NOMO-1 treated with DMSO at 0.1 percent for 48 hours (cell line): ENCODE measurements around the gene HDAC3.

Experiments used
- DNase-seq: peaks from one replicate; lab custom pipeline; 2025; ENCODE audit not compliant: unreplicated experiment; lab: John Stamatoyannopoulos, UW

The HDAC3 gene

DNA sequence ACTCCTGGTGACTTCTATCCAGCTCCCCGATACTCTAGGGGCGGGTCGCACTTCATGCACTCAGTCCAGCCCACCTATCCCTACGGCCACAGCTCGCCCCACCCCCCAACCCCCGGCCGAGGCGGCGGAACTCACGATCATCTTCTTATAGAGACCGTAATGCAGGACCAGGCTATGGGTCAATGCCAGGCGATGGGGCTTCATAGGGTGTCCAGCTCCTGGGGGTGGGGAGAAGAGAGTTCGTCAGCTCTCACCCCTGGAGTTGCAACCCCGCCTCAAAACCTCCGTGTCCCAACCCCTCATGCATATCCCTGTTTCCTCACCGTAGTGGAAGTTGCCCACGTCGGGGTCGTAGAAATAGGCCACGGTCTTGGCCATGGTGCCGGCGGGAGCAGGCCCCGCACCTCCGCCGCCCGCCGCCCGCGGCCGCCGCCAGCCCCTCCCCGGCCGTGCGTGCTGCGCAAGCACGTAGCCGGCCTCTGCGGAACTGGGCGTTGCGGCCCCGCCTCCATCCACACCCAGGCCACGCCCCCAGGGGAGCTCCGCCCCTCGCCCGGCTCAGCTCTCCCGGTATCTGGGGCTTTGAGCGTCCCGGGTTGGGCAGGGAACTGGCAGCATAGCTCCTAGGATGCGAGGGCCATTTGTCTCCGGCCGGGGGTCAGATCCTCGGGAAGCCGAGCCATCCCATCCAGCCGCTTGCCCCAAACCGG is at the start of gene HDAC3, which contains the start of gene RELL2:
Gene HDAC3 (minus strand): TSS at position 437 of the 710 bp plus-strand sequence. CDS start 59 bp downstream, at position 378.
Gene RELL2 (plus strand): TSS at position 585 of the 710 bp plus-strand sequence. CDS start 1,229 bp downstream, outside the sequence.
- DNase-seq, result peak; percentile 81

GRCh38 chr5:141685591-141685990 is 48.9 kb upstream of the HDAC3 start:
- DNase-seq, result no peak

DNA sequence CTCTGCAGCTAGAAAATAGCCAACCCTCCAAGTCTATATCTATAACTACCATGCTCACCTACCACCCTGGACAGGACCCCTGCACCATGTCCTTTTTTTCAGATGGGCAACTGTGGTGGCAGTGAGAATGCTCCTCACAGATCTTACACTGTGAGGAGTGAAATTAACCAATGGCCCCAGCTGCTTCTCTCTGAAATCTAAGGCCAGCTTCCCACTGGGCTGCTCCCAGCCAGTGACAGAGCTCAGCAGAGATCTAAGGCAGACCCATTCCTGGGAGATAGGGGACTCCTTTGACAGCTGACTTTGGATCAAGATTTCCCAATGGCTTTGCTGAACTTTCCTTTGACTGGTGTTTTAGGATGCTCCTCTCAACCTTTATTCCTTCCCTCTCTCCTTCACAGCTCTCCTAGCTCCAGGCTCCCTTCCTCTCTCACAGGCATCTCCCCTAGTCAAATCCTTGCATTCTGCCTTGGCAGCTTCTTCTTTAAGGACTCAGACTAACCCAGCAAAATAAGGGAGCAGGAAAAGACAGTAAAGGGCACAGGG is 47.0 kb upstream of the HDAC3 start:
- DNase-seq, result no peak

DNA sequence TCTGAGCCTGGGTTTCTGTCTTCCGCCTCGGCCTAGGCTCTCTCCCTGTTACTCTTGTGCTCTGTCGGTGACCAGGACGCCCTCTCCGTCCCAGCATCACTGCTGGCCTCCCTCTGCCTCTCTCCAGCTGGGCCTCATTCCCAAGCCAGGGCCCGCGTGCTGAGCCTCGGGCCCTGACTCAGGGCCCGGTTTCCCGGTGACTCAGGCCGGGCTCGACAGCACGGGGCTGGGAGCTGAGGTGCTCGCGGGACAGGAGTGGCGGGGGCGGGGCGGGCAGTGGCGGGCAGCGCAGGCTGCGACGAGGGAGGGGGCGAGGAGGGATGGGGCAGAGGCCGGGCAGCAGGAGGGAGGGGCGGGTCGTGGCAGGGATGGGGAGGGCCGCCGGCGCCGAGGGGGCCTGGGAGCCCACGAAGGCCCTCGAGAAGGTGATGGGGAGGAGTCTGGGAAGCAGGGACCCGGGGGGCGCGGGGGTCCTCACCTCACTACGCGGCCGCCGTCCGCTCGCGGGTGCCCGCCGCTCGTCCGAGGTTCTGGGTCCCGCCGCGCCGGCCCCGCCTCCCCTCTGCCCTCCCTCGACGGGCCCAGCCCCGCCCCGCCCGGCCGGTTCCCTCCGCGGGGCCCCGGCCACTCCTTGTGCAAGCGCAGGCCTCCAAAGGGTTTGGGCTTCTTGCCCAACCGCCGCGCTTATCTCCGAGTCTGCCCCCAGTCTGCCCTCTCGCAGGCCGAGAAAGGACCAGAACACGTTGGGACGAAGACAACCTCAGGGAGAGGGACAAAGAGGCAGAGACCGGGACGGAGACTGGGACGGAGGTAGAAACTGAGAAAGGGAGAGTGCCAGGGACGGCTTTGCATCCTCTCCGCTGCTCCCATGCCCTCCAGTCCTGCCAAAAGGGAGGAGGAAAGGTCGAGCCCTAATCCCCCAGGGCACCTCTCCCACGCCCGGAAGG is 45.3 kb upstream of the HDAC3 start, which contains the start of gene ARAP3:
Gene ARAP3 (minus strand): TSS at position 536 of the 947 bp plus-strand sequence. CDS start 1,744 bp downstream, outside the sequence.
- peak; percentile 83 for DNase-seq

GRCh38 chr5:141681295-141681694 is 44.6 kb upstream of the HDAC3 start:
- no peak for DNase-seq

GRCh38 chr5:141680751-141681201 is 44.1 kb upstream of the HDAC3 start:
- DNase-seq, result no peak

GRCh38 chr5:141680178-141680577 is 43.5 kb upstream of the HDAC3 start:
- no peak for DNase-seq

DNA sequence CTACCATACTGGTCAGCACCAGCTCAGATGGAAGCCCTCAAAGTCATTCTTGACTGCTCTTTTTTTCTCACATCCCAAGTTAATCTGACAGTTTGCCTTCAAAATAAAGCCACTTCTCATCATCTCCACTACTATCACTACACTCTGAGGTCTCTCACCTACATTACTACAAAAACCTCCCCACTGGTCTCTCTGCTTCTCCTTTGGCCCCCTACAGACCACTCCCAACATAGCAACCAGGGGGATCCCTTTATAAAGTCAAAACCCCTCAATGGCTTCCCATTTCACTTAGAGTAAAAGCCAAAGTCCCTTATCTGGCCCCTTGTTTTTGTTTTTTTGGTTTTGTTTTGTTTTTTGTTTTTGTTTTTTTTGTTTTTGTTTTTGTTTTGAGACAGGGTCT is 40.8 kb upstream of the HDAC3 start:
- no peak for DNase-seq

DNA sequence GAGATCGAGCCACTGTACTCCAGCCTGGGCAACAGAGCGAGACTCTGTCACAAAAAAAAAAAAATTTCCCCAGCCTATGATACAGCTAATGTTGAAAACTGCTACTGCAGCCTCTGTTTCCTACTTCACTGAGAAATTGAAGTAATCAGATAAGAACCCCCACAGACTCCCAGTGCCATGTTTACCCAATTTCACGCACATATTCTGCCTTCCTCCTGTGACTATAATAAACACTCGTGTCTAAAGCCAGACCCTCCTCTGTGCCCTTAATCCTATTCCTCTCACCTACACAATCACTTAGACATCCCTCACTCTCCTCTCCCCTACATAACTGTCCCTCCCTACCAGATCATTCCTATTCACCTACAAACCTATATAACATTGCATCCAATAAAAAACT is 39.0 kb upstream of the HDAC3 start:
- no peak for DNase-seq

DNA sequence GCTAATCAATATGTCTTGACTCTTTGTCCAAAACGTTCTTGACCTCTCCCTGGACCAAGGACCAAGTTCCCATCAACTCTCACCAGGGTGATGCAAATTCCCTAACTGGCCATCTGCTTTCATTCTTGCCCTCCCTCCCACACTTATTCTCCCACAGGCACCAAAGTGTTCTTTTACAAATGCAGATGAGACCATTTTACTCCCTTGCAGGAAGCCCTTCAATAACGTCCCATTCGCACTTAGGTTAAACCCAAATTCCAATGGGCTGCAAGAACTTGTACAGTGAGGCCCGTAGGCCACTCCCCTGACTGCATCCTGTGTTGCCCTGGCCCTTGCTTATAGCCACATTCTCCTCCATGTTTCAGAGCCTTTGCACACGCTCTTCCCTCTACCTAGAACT is 38.1 kb upstream of the HDAC3 start:
- no peak for DNase-seq

GRCh38 chr5:141672841-141673813 is 36.5 kb upstream of the HDAC3 start:
- DNase-seq, result no peak

DNA sequence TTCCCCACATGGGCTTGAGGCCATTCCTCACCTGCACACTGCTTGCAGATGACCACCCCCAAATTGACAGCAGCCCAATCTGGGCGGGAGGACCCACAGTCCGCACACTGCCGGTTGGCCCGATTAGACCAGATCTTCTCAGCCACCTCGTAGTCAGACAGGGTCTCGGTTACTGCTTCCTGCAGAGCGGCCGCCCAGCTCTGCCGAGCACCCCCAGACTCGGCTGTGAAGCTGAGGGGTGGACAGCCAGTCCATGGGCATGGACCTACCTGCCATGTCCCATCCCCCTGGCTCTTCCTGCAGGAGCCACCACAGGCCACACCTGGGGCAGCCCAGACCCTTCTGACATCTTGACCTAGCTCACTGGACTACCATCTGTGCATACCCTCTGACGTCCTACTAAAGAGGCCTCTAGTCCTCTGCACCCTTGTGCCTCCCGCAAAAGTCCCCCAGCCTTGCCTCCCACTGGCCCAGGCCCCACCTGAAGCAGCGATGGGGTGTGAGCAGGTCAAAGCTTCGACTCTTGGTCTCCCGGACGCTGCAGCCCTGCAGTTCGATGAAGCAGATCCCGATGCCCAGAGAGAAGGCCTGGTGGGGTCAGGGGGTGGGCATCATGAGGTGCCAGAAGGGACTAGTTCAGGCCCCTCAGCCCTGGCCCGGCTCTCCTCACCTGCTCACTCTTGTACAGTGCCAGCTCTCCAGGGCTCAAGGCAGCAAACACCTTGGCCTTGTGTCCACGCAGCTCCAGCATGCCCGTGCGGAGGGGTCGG is 35.6 kb upstream of the HDAC3 start:
- DNase-seq, result no peak

DNA sequence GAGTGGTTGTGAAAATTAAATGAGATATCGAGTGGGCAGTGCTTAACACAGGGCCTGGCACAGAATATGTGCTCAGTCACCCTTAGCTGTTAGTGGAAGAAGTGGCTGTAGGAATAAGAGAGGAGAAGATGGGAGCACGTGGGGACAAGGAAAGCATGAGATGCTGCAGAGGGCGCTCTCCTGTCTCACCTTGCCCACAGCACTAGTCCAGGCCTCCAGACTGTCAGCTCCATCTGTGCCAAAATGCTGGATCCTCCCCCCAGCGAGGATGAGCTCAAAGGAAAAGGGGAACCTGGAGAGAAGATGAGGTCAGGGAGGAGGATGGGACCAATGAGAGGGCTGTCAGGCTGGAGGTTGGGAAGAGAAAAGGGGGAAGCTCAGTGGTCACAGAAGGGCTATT is 32.9 kb upstream of the HDAC3 start:
- DNase-seq, result no peak

DNA sequence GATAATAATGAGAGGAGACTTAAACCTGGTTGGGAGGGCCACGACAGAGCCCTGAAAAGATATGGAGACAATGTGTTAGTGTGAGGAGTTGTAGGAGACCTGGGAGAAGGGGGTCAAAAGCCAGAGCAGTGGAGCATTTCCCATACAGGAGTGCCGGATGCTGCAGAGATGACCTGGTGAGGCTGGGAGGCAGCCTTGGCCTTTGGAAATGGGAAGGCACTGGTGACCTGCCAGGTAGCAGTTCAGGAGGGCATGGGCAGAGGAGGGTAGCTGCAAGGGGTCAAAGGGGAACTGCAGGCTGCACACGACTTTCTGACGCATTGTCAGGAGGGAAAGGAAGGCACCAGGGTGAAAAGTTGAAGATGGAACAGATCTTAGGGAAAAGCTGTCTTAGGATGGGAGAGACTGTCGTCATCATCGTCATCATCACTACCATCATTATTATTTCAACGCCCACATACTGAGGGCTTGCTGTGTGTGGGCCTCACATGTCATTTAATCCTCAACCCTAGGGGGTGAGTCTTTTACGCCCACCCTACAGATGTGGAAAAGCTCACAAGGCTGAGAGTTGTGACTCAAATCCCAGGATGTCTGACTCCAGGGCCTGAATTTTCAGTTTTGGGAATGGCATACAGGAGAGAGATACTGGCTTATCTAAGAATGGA is 32.1 kb upstream of the HDAC3 start:
- no peak for DNase-seq

DNA sequence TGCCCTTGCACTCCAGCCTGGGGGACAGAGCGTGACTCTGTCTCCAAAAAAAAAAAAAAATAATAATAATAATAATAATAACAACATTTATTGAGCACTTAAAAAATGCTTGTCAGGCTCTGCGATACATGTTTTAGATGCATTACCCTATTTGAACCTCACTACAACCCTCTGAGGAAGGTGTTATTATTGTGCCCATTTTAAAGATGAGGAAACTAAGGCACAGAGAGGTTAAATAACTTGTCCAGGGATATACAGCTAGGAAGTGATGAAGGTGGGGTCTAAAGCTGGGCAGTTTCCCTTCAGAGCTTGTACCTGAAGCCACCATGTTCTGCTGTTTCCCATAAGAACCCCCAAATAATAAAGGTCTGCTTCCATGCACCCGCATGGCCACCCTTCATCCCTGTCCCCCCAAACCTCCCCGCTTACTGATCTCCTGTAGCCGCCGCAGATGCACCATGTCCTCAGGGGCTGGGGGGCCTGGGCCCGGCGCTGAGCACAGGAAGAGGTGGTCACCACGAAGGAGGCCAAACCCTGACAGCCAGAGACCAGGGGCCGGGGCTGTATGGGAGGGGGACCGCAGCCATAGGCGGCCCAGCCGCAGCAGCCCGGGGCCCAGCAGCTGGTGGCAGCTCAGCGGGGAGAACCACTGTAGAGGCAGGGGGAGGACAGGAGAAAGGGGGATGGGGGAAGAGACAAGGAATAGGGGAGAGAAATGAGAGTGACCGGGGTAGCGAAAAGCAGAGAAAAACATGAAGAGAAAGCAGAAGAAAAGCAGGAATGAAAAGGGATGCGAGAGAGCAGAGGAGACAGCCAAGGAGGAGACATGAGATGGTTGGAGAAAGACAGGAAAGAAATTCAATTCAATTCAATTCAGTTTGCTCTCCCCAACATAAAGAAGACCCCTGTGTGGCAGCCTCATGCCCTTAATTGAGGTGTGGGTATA is 29.6 kb upstream of the HDAC3 start:
- DNase-seq, result no peak

GRCh38 chr5:141664733-141665461 is 28.2 kb upstream of the HDAC3 start:
- DNase-seq, result peak; percentile 71

GRCh38 chr5:141663506-141663905 is 26.9 kb upstream of the HDAC3 start:
- no peak for DNase-seq
